Activated T-helper 1 cell treated with anti-CD3 and anti-CD28 coated beads, Interleukin-2, amount 50 U/mL, for 16 hours (primary cell): ENCODE measurements around the gene ALDH1L2.
A peak's percentile ranks its signal among the peaks of the same experiment; 100 is the strongest.
"Not testable (repeated sequence)": the region's sequence is repeated elsewhere in the genome, so short reads cannot be mapped to it uniquely, and the experiment has no call there.

Experiments used
- DNase-seq, 2 donors: peaks; one replicate each; pipeline ENCODE4 v3.0.0-alpha.2; 2020; ENCODE audit warnings: low read depth in 1 of 2, low spot score in 1 of 2

Gene ALDH1L2

DNA sequence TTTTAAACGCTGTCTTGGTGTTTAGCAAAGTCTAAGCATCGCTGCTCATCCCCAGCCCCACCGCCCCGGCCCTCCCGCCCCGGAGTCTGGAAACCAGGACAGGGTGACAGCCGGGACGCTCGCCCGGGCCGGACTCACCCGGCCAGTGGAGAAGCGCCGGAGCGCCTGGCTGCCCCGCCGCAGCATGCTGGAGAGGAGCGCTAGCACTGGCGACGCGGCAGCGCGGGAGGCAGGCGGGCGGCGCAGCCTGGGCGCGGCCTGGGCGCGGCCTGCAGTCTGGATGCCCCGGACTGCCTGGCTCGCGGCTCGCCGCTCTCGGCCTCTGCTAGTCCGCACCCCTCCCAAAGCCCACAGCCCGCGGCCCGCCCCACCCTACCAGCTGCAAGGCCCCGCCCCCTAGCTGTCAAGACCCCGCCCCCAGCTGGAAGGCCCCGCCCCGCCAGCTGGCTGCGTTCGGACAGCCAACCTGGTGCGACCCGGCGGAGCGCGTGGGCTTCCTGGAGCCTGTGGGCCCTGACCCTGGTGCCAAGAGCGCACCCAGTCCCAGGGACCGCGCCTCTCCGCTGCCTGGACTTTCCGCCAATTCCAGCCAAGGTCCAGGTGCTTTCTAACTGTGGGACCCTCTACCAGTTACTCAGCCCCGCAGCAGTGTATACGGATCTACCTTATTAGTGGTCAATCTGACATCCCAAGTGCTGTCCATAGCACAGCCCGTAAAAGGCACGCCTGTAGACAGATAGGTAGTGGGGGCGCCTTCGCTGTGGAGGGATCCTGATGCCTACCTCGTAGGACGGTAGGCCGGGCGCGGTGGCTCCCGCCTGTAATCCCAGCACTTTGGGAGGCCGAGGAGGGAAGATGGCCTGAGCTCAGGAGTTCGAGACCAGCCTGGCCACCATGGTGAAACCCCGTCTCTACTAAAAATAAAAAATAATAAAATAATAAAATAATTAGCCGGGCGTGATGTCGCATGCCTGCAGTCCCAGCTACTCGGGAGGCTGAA is at the start of gene ALDH1L2:
ALDH1L2 (minus strand) TSS at position 208 of the 1,000 bp plus-strand sequence; CDS start at position 186, 22 bp downstream.
- peak; percentile 9 to 23 for DNase-seq

DNA sequence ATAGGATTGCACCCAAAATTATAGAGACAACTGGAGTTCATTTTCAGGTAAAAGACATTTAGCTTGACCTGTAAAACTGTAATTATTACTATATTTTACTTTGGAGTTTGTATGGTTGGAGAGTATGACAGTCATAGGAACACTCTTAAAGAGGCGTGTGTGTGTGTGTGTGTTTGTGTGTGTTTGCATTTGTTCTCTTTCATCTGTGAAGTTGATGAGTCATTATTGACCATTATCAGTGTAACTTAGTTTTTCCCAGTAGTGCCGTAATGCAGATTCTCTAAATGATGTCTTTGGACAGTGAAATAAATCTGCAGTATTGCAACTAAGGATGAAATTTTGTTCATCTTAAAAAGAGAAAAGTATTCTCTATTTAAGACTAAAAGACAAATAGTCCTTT is 36.3 kb upstream of the ALDH1L2 start:
- no peak for DNase-seq

DNA sequence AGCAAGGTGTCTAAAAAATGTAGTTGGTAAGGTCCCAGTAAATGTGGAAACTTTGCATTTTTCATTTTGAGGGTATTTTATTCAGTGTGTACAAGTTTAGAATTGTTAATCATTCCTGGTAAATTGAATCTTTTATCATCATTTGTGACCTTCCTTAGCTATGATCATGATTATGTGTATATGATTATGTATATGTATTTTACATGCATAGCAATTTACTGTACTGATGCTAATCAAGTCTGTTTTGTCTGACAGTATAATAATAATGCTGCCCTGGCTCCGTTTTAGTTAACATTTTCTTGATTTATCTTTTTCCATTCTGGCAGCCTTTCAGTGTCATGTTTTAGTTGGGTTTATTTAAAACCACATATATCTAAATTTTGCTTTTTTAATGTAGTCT is 32.7 kb upstream of the ALDH1L2 start:
- no peak for DNase-seq

DNA sequence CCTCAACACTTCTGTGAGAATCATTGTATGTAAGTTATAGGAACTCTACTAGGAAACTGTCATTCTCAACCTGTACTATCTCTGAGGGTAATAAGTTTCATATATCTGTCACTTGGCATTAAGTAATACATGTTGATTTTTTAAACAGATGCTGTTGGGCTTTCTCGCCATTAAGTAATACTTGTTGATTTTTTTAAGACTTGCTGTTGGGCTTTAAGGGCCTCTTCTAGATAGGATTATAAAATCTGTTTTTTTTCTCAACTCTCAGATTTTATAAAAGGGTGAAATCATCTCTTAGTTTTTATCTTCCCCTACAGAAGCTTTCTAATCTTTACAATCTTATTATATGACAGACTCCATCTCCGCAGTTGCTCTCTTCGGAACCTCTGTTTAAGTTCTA is 28.8 kb upstream of the ALDH1L2 start:
- DNase-seq = no peak

DNA sequence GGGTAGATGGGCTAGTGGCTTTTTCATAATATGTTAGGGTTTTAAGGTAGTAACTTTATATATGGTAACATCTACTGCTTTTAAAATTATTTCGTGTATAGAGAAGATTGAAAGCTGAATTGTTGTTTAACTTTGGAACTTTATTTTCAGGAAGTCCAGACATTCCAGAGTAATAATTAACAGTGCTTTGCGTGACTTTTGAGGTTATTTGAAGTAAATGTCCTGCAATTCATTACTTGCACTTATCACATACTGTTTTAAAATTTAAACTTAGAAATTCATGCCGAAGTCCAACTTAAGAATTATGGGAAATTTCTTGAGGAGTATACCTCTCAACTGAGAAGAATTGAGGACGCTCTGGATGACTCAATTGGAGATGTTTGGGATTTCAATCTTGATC is 26.6 kb upstream of the ALDH1L2 start:
- DNase-seq = no peak

- DNase-seq = no peak
Observed at GRCh38 chr12:105109465-105110212, 25.4 kb upstream of the ALDH1L2 start.

GRCh38 chr12:105107494-105108371 is 23.5 kb upstream of the ALDH1L2 start, which contains the start of gene WASHC4:
WASHC4 (plus strand) TSS chr12:105107731; CDS start chr12:105107801, 70 bp downstream.
- DNase-seq = peak; percentile 87 to 93

DNA sequence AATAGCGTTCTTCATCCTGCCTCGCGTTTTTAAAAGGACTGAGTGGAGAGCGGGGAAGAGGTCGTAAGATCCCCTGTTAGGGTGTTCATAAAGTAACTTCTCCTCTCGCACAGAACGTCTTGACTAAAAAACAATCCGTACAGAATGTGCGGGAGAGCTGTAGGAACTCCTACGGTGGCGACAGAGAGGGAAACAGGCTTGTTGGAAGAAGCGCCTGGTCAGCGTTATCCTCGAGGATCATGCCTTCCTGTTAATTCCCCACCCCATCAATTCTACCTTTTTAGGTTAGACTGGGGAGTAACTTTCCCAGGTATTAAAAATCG is 22.9 kb upstream of the ALDH1L2 start:
- no peak for DNase-seq

- DNase-seq = no peak
Observed at GRCh38 chr12:105106621-105107020, 22.4 kb upstream of the ALDH1L2 start.

DNA sequence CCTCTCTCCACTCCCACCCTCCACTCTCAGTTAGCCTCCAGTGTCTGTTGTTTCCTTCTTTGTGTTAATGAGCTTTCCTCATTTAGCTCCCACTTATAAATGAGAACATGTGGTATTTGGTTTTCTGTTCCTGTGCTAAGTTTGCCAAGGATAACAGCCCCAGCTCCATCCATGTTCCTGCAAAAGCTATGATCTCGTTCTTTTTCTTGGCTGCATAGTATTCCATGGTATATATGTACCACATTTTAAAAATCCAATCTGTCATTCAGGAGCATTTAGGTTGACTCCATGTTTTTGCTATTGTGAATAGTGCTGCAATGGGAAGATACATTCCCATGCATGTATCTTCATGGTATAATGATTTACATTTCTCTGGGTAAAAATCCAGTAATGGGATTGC is 20.5 kb upstream of the ALDH1L2 start:
- DNase-seq = no peak

DNA sequence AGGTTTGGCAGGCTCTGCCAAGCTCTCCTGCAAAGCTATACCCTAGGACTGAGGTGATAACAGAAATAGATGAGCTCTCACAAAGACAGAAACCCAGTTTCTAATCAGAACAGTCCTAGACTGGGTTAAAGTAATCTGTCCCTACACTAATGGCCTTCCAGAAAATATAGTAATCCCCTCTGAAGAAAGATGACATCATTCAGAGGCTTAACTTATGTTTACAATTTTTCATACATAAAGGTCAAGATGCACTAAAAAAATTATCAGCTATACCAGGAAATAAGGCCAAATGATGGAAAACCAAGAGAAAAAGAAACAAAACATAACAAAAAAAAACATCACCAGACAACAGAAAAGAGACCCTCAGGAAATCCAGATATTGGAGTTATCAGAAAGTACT is 18.4 kb upstream of the ALDH1L2 start:
- DNase-seq = no peak

GRCh38 chr12:105100998-105101397 is 16.7 kb upstream of the ALDH1L2 start:
- no peak for DNase-seq

GRCh38 chr12:105100207-105100985 is 16.1 kb upstream of the ALDH1L2 start:
- no peak for DNase-seq

GRCh38 chr12:105099356-105099755 is 15.1 kb upstream of the ALDH1L2 start:
- DNase-seq = no peak

DNA sequence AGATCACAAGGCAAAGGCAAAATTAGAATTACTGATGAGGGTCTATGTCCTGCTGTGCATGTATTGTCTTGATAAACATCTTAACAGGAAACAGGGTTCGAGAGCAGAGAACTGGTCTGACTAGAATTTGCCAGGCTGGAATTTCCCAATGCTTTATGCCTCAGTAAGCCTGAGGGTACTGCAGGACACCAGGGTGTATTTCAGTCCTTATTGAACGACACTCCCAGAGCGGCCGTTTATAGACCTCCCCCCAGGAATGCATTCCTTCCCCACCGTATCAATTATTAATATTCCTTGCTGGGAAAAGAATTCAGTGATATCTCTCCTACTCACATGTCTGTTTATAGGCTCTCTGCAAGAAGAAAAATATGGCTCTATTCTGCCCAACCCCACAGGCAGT is 11.1 kb upstream of the ALDH1L2 start:
- not testable (repeated sequence) for DNase-seq

DNA sequence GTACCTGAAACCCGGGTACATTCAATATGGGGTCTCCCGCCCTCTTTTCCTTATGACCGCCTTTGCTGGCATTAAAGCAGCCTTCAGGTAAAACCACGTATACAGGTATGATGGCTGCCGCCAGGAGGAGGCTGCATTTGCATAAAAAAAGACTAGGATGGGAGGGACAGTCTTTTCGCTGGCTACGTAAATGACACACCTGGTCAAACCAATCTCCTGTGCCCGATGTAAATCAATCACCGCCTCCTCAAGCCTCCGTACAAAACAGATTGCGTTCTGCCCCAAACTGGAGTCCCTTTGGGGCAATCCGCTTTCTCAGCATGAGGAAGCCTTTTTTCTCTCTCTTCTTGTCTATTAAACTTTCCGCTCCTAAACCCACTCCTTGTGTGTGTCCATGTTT is 8.1 kb upstream of the ALDH1L2 start:
- DNase-seq = no peak

DNA sequence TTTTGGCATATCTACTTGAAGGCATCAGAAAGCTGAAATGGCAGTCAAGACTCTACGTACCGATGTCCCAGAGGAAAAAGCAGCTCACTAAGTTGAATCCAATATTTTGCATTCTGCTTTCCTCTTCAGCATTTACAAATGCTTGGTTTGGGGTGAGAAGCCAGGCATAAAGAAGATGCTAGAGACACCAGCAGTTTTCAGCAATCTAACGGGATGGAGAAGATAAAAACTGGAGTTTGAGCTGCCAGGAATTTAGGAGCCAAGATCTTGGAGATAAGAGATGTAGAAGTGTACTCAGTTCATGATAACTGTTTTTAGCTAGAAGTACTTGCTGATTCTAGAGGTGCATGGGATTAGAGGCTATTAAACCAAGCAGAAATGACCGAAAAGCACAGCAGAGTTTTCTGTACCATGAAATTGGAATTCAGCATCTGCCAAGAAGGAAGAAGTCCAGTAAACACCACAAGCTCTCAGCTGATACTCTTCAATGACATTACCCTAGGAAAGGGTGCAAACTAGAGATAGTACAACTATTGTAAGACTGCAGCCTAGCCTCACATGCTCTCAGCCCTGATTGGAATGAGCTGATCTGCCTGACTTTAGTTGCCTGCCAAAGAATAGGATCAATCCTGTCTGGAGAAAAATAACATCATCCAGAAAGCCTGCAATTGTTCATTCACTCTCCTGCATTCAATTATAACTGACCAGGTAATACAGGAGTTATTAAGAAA is 7.4 kb upstream of the ALDH1L2 start:
- no peak for DNase-seq

DNA sequence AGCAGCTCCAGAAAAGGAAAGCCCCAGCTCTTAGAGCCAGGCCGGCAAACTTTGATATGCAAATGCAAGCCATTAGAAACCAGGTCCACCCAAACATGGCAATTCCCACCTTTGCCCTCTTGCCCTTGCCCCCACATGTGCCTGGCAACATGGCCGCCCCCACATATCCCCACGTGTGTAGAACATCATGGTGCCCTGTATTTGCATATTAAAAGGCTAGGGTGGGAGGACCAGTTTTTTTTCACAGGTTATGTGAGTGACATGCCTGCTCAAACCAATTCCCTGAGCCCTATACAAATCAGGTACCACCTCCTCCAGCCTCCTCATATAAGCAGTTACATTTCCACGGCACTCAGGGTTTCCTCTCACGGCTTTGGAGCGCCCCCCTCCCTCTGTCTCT is 6.1 kb upstream of the ALDH1L2 start:
- DNase-seq = no peak

DNA sequence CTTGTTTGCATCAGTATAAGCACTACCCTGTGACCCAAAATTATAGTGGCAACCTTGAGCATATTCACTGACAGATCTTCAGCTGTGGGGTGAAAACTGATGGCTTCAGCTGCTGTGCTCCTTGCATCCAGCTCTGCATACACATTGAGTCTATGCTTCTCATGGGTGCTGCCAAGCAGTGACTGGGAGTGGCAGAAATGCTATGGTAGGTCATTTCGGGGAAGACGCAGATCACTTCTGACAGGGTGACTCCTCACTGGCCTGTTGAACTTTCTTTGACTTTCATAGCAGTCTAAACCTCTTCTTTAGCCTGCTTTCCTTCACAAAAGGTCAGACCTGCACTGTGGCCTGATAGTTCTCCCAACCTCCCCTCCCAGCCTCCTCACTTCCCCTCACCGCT is 5.6 kb upstream of the ALDH1L2 start:
- no peak for DNase-seq

DNA sequence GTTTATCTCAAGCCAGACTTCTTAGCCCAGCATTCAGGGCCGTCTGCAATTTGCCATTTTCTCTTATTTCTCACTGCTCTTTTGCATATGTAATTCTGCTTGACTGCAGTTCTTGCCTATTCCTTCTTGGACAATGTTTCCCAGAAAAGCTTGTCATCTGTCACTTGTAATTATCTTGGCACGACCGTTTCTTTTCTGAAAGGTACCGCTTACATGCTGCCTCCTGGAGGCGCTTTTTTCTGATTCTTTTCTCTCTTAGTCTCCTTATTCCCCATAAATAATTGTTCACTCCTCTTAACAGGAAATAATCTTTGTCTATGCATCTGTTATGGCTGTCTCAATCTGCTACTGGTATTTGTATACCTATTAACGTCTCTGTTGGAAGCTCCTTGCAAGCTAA is 1.2 kb upstream of the ALDH1L2 start:
- DNase-seq = no peak
